HG03103 (cell line): ENCODE results near the gene HLA-DMA.

ENCODE experiments used
- ATAC-seq: cut with Tn5 transposase; IDR thresholded peaks from one replicate; pipeline ENCODE4 v1.9.1; 2021; ENCODE audit warnings: low read depth; ENCODE audit not compliant: unreplicated experiment

HLA-DMA gene

DNA sequence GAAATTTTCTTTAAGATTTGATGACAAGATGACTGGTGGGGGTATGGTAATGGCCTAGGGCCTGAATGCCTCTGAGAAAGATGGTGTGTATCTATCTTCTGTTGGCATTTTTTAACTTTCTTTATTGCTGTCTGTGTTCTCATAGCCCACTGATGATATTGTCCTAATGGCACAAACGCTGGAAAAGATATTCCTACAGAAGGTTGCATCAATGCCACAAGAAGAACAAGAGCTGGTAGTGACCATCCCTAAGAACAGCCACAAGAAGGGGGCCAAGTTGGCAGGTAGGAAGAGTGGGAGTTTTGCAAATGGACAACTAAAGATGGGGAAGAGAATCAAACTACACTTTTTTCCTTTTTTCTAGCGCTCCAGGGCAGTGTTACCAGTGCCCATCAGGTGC, 23.0 kb upstream of the HLA-DMA start:
- ATAC-seq = no peak

DNA sequence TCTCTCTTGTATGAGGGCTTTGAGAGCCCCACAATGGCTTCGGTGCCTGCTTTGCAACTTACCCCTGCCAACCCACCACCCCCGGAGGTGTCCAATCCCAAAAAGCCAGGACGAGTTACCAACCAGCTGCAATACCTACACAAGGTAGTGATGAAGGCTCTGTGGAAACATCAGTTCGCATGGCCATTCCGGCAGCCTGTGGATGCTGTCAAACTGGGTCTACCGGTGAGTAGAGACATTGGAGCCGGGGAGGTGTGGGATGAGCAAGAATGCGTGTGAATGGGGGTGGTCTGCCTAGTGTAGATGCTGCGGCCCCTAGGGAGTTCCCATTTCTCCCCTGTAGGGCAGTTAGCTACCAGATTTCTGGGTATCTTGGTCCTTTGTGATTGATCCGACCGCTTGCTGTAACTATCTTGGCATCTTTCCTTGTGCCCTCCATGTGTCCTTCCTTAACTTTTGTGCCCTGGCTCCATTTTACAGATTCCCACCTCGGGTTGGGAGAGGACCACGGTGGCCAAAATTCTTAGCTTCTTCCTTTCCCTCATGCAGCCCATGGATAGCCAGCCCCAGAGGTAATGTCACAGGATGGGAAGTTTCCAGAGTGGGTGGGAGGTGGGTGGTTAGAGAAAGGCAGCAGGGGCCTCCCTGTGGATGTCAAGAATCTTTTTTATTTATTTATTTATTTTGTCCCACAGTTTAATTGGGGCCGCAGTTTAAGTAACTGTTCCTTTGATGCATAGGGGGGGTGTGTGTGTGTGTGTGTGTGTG, 21.8 kb upstream of the HLA-DMA start:
- no peak for ATAC-seq

DNA sequence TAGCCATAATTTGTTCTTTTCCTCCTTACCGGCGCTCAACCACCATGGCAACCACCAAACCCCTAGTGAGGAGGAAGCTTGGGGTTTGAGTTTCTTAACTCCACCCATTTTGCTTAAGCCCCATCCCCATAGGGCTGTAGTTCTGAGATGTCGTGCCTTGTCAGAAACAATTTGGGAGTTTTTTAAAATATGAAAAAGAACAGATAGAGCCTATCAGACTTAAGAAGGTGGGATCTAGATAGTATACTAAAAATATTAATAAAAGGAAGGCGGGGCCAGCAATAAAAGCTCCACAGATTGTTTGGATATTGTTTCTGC, 21.1 kb upstream of the HLA-DMA start:
- ATAC-seq = no peak

DNA sequence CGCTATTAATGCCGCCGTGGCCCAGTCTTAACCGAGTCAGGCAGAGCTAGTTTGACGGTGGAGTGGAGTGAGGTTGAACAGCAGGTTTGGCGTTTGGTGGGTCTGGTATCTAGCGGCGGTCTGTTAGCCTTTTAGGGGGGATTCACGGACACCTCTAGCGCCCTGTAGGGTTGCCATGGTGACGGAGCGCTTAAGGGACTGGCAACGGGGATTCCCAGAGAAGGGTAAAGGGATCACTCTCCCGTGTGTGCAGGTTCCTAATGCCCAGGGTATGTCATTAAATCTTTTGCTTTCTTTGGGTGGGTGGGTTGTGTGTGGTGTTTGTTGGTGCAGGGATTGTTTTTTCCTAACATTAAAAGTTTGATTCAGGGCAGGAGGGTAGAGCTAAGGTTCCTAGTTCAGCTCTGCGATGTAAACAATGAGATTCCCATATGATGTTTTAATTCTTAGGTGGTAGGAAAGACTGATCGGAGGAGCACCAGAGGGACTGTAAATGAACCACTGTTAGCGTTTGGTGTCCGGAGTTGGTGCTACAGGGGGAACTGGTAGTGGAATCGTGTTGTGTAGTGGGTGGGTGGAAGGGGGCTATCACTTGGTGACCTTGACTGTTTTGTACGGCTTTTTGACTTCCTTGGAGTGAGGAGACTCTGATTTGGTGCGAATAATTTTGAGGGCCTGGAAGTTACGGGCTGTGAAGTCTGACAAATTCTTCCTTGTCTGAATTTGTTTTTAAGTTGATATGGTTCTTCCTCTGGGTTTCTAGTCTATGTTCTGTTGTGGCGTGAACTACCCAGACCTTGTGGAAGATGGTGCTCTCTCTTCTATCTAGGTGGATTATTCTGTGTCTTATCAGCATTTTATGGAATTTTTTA, 20.5 kb upstream of the HLA-DMA start:
- ATAC-seq = no peak

DNA sequence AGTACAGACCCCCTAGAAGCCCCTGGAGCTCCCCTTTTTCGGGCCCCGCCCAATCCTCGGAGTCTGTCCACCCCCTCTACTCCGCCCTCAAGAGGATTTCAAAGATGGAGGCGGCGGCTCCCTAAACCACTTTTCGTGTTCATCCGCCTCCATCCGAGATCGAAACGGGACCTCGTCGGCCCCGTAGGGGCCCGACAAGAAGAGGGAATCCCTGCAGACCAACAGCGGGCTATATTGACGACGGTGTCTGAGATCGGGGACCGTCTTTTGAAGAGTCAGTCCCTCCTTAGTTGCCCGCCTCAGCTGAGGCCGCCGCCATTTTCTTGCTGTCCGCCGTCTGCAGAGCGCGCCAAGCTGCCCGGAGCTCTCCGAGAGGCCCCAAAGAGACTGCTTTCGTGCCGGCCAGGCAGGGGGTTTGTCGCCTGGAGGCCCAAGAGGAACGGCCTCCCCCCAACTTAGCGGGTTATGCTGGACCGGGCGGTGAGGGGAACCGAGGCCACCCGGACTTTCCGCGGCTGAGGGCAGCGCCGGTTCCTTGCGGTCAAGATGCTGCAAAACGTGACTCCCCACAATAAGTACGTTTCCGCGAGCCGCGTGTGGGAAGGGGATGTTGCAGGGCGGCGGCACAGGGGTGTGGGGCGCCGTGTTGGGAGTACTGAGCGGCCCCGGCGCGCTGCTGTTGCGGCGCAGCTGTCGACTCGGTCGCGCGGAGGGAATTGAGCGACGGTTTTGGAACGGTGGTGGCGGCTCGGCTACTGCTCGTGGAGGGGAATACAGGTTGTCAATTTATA, 19.7 kb upstream of the HLA-DMA start:
- no peak for ATAC-seq

DNA sequence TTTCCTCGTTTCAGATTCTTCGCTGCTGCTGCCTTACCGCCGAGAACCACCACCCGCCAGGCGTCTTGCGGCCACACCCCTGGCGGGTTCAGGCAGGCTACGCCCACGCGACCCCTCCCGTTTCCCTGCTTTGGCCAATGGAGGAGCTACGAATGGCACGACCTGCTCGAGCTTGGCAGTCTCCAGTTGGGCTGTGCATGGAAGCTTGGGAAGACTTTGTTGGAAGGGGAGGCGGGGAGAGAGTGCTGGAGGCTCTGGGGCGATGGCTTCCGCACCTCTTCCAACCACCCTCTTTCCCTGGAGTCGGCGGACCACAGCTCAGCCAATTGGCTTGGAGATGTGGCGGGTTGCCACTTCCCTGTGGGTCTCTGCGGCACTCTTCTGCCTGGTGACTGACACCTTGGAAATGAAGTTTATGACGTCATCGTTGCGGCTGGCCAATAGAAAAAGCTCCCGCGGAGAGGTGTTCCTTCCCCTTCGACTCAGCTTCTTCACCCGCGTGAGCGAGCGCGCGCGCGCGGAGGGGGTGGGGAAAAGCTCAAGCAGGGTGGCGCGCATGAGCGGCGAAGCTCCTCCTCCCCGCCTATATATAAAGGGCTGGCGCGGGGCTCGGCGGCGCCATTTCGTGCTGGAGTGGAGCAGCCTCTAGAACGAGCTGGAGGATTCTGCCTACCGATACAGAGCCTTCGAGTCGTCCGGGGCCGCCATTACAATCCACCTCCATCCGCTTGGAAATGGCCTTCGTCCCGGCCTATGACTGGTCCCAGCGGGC, 18.9 kb upstream of the HLA-DMA start:
- peak; percentile 33 for ATAC-seq

DNA sequence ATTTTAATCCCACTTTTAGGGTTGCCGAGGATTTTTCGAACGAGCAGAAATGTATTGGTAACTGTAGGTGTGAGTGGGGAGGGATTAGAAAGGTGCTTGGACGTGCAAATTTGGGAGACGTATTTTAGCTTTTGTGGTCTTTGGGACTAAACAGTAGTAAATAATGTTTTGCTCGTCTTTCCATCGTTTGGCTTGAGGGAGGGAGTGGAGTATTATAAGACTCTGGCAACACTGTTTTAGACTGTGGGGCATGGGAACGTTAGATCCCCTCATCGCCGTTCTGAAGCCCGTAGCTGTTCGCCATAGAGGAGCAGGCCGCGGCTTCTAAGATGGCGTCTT, 18.3 kb upstream of the HLA-DMA start:
- no peak for ATAC-seq

DNA sequence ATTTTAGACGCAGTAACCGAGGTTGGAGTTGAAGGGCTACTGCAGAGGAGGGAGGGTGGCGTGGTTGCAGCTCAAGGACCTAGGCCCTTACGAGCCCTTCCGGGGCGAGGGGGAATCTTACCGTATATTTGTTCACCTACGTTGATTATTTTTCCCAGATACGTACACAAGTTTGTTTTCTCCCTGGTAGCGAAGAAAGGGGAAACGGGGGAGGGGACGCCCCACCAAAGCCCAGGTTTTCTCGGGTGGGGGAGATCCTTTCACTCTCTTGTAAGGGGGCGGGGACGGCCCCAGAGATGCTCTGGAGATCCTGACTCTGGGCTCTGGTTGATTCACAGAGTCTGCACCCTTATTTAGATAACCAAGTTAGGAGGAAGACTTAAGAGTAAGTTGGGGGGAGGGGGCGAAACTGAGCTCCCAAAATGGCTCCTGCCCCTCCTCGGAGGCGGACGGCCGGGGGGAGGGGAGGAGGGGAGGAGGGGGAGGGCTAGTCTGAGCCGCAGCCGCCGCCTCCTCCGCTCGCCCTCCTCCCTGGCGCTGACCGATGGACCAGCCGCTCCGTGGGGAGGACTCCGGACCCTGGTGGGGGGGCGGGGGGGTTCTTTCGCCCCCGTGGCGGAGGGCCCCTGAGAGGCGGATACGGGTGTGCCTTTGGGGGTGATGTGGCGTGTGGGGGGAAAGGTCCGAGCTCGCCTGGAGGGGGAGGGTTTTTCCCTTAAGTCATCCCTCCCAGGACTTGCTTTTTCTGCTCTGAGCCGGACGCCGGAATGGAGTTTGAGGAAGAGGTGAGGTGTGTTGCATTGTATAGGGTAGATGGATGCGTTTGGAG, 17.7 kb upstream of the HLA-DMA start:
- ATAC-seq = no peak

DNA sequence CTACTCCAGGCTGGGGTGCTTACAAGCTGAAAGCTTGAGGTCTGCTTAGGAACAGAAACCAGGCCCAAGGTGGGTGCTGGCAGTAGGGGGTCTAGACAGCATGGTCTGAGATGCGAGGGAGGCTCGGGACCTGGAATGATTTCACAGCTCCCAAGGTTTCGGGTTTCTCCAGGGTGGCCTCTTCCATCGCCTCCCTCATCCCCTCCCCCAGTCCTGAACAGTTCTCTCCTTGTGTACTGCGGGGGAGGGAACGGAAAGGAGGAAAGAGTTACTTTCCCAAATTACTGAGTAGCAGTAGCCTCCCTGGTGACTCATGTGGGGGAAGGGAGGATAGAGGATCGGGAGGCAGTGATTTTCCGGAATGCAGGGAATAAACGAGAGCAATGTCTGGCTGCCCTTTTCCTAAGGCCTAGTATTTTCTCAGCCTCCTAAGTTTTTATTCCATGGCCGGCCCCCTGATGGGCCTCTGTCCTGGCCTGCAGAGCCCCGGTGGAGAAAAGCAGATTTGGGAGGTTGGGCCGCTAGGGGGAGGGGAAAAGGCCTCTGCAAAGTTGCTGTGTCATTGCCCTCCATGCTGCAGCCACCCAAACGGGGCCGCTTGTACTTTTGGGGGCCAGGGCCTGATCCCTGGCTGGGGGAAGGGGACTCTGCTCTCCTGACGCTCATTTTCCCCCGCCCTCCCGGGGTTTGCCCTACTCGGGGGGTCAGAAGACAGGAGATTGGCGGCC, 17.0 kb upstream of the HLA-DMA start:
- no peak for ATAC-seq

DNA sequence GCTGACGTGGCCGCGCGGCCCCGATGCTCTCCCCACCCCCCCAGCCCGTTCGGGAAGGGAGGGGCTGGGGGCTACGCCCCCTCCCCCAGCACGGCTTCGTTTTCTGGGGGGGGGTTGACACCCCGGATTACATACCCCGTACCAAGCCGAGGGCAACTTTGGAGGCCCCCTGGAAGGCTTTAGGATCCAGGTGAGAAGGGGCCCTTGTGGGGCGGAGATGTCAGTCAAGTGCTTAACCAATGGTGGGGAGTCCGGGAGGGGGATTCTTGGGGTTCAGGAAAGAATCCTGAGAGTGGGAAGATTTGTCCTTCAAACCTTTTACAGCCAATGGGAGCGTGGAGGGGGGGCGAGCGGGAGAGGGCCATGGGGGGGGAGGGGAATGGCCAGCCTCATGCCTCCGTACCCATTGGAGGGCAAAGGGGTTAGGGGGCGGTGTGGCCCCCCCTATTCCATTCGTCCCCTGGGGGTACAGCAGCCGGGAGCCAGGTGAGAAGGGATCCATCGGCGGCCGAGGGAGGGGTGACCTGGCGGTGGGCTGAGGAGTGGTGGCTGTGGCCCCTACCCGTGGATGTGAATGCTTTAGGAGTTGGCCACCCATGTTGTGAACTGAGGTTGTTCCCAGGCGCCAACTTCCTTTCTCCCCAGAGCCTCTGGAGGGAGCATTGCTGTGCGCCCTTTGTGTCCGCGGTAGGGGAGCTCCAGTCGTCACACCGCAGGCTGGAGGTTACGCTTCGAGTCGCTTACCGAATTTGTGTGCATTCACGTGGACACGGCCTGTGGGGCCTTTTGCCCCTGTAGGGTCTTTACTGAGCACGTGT, 16.2 kb upstream of the HLA-DMA start:
- ATAC-seq = no peak

DNA sequence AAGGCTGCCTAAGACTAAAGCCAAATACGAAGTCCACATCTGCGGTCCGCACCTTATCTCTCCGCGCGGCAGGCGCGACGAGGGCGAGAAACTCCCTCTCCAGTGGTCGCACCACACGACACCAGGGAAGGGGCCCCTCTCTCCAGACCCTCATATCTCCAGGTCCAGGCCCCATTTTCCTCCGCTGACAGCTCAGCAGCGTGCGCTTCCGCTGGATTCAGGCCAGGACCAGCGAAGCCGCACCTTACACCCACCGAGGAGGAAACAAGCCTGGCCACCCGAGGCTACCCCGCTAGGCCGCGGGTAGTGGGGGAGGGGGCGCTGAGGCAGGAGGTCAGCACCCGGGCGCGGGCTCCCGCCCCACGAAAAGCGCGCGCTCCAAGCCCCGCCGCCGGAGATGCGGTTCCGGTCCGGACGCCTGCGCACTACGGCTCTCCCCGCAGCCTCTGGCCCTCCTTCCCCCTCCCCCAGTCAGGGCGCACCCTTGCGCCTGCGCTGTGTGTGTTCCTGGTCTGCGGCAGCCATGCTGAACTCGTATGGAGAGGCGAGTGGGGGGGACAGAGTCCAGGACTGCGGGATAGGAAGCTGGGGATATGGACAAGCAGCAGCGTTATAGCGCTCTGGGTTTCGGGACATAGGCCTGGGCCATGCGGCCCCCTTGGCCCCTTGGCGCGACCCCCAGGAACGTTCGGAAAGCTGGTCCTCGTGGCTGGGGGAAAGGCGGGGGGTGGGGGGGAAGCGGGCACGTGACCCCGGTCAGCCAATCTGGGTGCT, 15.4 kb upstream of the HLA-DMA start, which contains the start of gene BRD2:
BRD2 (plus strand) TSS at position 502 of the 774 bp plus-strand sequence. CDS start 4,305 bp downstream, outside the sequence.
- peak; percentile 29 for ATAC-seq

DNA sequence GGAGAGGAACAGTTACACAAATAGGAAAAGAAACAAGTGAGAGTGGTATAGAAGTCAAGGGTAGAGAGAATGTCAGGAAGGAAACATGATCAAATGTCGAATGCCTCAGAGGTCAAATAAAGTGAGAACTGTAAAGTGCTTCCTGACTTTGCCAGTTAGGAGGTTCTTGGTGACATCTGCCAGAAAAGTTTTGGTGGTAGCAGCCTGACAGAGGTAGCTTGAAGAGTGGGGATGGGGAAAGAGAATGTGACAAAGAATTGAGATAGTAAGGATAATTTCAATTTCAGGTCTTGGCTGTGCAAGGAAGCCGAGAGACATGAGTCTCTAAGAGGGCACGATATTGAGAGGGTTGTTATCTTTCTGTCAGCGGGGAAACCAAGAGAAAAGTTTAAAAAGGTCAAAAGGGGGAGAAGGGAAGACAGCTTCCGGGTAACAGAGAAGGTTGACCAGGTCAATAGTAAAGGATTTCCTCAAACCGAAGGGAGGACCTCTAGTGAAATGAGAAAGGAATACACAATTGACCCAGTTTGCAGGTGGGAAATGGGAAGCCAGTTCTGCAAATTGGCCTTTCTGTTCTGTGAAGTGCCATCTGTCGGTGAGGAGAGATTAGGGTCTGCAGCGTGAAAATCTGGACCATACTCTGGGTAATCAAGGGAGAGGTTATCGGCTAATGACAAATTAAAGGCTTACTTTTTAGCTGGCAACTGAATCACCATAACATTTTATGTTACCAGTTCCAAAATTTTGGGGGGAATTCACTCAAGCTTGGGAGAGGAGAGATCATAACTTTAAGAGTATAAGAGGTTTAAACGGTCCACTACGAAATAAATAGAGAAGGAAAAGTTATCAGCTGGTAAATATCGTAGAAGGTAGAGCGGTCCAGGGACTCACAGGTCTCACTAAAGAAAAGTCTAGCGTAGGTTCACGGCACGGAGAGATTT, 14.5 kb upstream of the HLA-DMA start:
- ATAC-seq = no peak

DNA sequence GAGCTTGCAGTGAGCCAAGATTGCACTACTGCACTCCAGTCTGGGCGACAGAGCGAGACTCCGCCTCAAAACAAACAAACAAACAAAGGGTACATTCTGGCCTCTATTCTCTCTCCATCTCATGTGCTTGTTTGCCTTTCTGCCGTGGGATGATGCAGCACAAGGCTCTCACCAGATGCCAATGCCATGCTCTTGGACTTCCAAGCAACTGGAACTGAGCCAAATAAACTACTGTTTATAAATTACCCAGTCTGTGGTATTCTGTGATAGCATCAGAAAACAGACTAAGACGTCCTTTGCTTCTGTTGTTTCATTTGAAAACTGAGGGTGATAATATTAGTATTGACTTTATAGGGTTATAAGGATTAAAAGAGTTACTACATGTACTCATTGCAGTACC, 11.9 kb upstream of the HLA-DMA start:
- no peak for ATAC-seq

DNA sequence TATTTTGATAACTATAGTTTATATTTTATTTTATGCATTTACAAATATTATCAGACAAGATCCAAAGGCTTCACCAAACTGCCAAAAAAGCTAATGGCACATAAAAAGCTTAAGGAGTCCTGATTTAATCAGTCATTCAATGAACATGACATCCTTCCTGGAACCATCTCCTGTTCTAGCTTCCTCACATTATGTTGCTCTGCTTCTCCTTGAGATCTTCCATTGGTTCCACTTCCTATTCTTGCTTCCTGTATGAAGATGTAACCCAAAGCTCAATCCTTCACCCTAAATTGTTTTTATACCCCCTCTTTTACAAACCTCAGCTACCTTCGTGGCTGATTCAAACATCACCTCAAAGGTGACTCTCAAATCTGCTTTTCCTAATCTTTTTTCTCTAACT, 11.0 kb upstream of the HLA-DMA start:
- ATAC-seq = no peak

DNA sequence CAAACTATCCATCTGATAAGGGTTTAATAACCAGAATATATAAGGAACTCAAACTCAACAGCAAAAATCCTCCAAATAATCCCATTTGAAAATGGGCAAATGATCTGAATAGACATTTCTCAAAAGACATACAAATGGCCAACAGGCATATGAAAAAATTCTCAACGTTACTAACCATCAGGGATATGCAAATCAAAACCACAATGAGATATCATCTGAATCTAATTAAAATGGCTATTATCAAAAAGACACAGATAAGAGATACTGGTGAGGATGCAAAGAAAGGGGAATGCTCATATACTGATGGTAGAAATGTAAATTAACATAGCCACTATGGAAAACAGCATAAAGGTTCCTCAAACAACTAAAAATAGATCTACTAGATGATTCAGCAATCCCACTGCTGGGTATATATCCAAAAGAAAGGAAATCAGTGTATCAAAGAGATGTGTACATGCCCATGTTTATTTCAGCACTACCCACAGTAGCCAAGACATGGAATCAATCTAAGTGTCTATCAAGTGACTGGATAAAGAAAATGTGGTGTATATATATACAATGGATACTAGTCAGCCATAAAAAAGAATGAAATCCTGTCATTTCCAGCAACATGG, 9.4 kb upstream of the HLA-DMA start:
- ATAC-seq = no peak

DNA sequence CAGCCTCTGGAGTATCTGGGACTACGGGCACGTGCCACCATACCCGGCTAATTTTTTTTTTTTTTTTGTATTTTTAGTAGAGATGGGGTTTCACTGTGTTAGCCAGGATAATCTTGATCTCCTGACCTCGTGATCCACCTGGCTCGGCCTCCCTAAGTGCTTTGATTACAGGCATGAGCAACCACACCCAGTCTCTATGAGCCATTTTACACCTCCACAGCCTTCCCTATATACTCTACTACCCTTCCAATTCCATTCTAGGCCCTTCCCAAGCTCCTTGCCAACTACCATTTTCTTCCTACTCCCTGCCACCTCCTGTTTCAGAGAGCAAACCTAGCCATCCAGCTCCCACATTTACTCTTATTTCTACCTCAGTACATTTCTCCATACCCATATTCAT, 7.7 kb upstream of the HLA-DMA start:
- no peak for ATAC-seq
